C4-2B (cell line): ENCODE data around the gene SH3BP5.

Experiments
- ZFX ChIP-seq: fragments of 450-650 bp; IDR thresholded peaks from 2 replicates; pipeline ENCODE4 v1.6.1; 2017
- TF ChIP-seq, protein P1 (sequence below): fragments of 450-650 bp; conservative IDR thresholded peaks from 2 replicates; pipeline ENCODE4 v1.5.1; 2017; ENCODE audit warnings: mild to moderate bottlenecking

GRCh38 chr3:15375461-15376000, 43.1 kb upstream of the SH3BP5 start:
- TF ChIP-seq, protein P1, sequence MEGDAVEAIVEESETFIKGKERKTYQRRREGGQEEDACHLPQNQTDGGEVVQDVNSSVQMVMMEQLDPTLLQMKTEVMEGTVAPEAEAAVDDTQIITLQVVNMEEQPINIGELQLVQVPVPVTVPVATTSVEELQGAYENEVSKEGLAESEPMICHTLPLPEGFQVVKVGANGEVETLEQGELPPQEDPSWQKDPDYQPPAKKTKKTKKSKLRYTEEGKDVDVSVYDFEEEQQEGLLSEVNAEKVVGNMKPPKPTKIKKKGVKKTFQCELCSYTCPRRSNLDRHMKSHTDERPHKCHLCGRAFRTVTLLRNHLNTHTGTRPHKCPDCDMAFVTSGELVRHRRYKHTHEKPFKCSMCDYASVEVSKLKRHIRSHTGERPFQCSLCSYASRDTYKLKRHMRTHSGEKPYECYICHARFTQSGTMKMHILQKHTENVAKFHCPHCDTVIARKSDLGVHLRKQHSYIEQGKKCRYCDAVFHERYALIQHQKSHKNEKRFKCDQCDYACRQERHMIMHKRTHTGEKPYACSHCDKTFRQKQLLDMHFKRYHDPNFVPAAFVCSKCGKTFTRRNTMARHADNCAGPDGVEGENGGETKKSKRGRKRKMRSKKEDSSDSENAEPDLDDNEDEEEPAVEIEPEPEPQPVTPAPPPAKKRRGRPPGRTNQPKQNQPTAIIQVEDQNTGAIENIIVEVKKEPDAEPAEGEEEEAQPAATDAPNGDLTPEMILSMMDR, result no peak
- TF ChIP-seq ZFX, result no peak
